Kidney glomerular epithelial cell (primary cell): ENCODE data around the gene HEATR3.

Experiments used
- DNase-seq: peaks from one replicate; lab custom pipeline; 2025; lab: John Stamatoyannopoulos, UW

HEATR3 gene

GRCh38 chr16:50056226-50056625 lies 9.5 kb upstream of the HEATR3 start:
- no peak for DNase-seq

GRCh38 chr16:50058091-50058771 lies 7.5 kb upstream of the HEATR3 start:
- no peak for DNase-seq

- DNase-seq = no peak
These were observed 6.7 kb upstream of the HEATR3 start for GRCh38 chr16:50059111-50059510.

GRCh38 chr16:50059669-50060068 lies 6.1 kb upstream of the HEATR3 start:
- no peak for DNase-seq

- DNase-seq = no peak
These were observed 4.4 kb upstream of the HEATR3 start for GRCh38 chr16:50061326-50061725.

- no peak for DNase-seq
These were observed 538 bp upstream of the HEATR3 start for GRCh38 chr16:50065241-50065623.

- no peak for DNase-seq
These were observed 916 bp downstream of the HEATR3 start for GRCh38 chr16:50066482-50067289.

GRCh38 chr16:50067290-50067853 lies 1.6 kb downstream of the HEATR3 start:
- peak; percentile 12 for DNase-seq

- no peak for DNase-seq
These were observed 2.8 kb downstream of the HEATR3 start for GRCh38 chr16:50068550-50068949.

GRCh38 chr16:50069060-50069459 lies 3.3 kb downstream of the HEATR3 start:
- no peak for DNase-seq

GRCh38 chr16:50071075-50071671 lies 5.4 kb downstream of the HEATR3 start:
- no peak for DNase-seq

GRCh38 chr16:50072730-50073129 lies 7.0 kb downstream of the HEATR3 start:
- no peak for DNase-seq

- no peak for DNase-seq
These were observed 13.8 kb downstream of the HEATR3 start for GRCh38 chr16:50079397-50080140.

- no peak for DNase-seq
These were observed 15.8 kb downstream of the HEATR3 start for GRCh38 chr16:50081428-50082018.

- no peak for DNase-seq
These were observed 18.2 kb downstream of the HEATR3 start for GRCh38 chr16:50083996-50084395.

- DNase-seq = no peak
These were observed 20.4 kb downstream of the HEATR3 start for GRCh38 chr16:50086176-50086575.

GRCh38 chr16:50088302-50088701 lies 22.5 kb downstream of the HEATR3 start:
- DNase-seq = no peak

GRCh38 chr16:50092891-50093290 lies 27.1 kb downstream of the HEATR3 start:
- DNase-seq = no peak

GRCh38 chr16:50093607-50094539 lies 28.1 kb downstream of the HEATR3 start:
- DNase-seq = no peak

- DNase-seq = no peak
These were observed 31.0 kb downstream of the HEATR3 start for GRCh38 chr16:50096791-50097190.
